Testis (tissue), 3 donors: ENCODE results near the gene XKR7. TPM values are rescaled to one million over a fixed set of nuclear protein-coding genes. Genes with fewer than 3 reads are reported as not detected.

Experiments used
- DNase-seq: peaks from one replicate; pipeline ENCODE4 v3.0.0-alpha.2; 2019
- H3K27ac ChIP-seq, 2 donors: fragments of 200-600 bp; sonication (generic); one replicate each; pipeline ENCODE4 v1.5.1; 2019
- H3K27me3 ChIP-seq: fragments of 200-600 bp; sonication (generic); one replicate; pipeline ENCODE4 v1.5.1; 2019
- H3K36me3 ChIP-seq: fragments of 200-600 bp; sonication (generic); one replicate; pipeline ENCODE4 v1.5.1; 2017; ENCODE audit warnings: low read depth; ENCODE audit errors: missing control alignments
- H3K4me1 ChIP-seq: fragments of 200-600 bp; sonication (generic); one replicate; pipeline ENCODE4 v1.5.1; 2019
- H3K4me3 ChIP-seq, 2 donors: fragments of 200-600 bp; sonication (generic); one replicate each; pipeline ENCODE4 v1.5.1; 2017 to 2019
- H3K9me3 ChIP-seq: fragments of 200-600 bp; sonication (generic); one replicate; pipeline ENCODE4 v1.5.1; 2017
- CTCF ChIP-seq, 3 experiments: fragments of 450-650 bp in 2 of 3; fragments of 200-600 bp in 1 of 3; sonication (generic) in 1 of 3; IDR thresholded peaks; one replicate each; pipeline ENCODE4 v1.5.1; 2016 to 2019; ENCODE audit warnings: antibody characterized with exemption in 3 of 3, mild to moderate bottlenecking in 2 of 3, moderate library complexity in 1 of 3
- POLR2A ChIP-seq: fragments of 450-650 bp; IDR thresholded peaks from one replicate; pipeline ENCODE4 v1.6.1; 2017; ENCODE audit warnings: antibody characterized with exemption, mild to moderate bottlenecking, moderate library complexity
- WGBS, 2 donors: methylation state at CpG; one replicate each; pipeline ENCODE4 v1.1.5; 2018; 5-methylcytosine and 5-hydroxymethylcytosine counted together
- intact Hi-C: fragments of 100-400 bp; cut with DNase I; formaldehyde crosslinking; loops from one replicate; pipeline ENCODE4 v1.15.1; 2023; ENCODE audit warnings: low total_unique reads
- polyA plus RNA-seq: library from polyadenylated mRNA; stranded (reverse); fragments of 350-450 nt; fragmentation: Illumina TruSeq; extraction: RNeasy Lipid Tissue Mini Kit (QIAGEN cat#74804); gene quantifications from one replicate; pipeline ENCODE4 v1.2.3, GENCODE V29; 2014; ENCODE audit warnings: low read depth, low replicate concordance; ENCODE audit not compliant: insufficient read depth
- total RNA-seq, 2 donors: library from RNA; depleted of rRNA; stranded (reverse); fragments of >200 nt; gene quantifications; one replicate each; pipeline ENCODE4 v1.2.3, GENCODE V29; 2016

The XKR7 gene
- total and polyA plus RNA-seq, 3 donors from 2014 or later, result 0.25 to 0.96 (median 0.39) TPM

GRCh38 chr20:31974951-31975487, 7.1 kb downstream of the XKR7 start:
- H3K27ac ChIP-seq, result no peak overlapping the region
- no peaks in the 10 kb centered on the region for H3K36me3 ChIP-seq
- no peak for DNase-seq
- intact Hi-C loops, result no loop called here
- no peak overlapping the region for H3K4me3 ChIP-seq
- no peaks in the 10 kb centered on the region for H3K9me3 ChIP-seq
- TF ChIP-seq CTCF (IDR thresholded peaks at IDR 0.05) (no peak), POLR2A (no peak)
- H3K4me1 ChIP-seq, result no peaks in the 10 kb centered on the region
- 48 to 49% methylated on average over 7 to 10 of the region's 10 CpGs for WGBS, 2 donors
- no peaks in the 10 kb centered on the region for H3K27me3 ChIP-seq

DNA sequence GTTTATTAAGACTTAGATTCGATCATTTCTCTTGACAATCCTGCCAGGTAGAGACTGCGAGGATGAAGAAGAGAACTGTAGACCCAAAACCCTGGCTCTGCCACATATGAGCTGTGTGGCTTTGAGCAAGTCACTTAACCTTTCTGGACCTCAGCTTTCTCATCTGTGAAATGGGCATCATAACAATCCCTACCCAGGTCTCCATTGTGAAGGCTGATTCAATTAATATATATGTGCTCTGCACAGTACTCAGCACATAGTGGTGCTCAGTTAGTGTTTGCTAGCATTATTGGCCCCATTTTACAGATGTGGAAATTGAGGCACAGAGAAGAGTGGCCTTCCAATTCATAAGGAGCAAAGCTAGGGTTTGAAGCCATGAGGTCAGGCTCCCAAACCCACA, 7.9 kb downstream of the XKR7 start:
- no peak overlapping the region for H3K27ac ChIP-seq
- no peak for DNase-seq
- H3K9me3 ChIP-seq, result no peaks in the 10 kb centered on the region
- H3K4me3 ChIP-seq, result no peak overlapping the region
- TF ChIP-seq POLR2A, result no peak
- no peak for TF ChIP-seq CTCF (IDR thresholded peaks at IDR 0.05)
- 79 to 88% methylated on average over 2 of the region's 2 CpGs for WGBS, 2 donors
- intact Hi-C loops, result no loop called here
- no peaks in the 10 kb centered on the region for H3K27me3 ChIP-seq
- H3K4me1 ChIP-seq, result no peaks in the 10 kb centered on the region
- H3K36me3 ChIP-seq, result no peaks in the 10 kb centered on the region

DNA sequence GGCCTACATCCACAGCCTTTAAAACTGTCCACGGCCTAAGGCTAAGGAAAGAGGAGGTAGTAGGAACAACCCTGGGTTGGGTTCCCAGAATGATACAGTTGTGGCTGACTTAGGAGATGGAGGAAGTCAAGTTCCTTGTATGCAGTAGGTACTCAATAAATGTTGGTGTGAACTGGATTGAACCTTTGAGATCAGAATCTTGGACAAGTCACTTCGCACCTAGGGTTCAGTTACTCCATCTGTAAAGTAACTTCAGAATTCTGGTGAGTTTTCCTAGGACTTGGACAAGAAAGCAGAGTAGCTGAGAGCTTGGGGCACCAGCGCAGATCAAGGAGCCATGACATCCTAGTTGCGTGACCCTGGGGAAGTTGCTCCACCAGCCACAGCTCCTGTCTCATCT, 9.1 kb downstream of the XKR7 start:
- Histone ChIP-seq H3K27ac (no peak overlapping the region), H3K4me1 (no peaks in the 10 kb centered on the region), H3K27me3 (no peaks in the 10 kb centered on the region), H3K36me3 (no peaks in the 10 kb centered on the region), H3K4me3 (no peak overlapping the region), H3K9me3 (no peaks in the 10 kb centered on the region)
- intact Hi-C loops, result no loop called here
- TF ChIP-seq CTCF (IDR thresholded peaks at IDR 0.05) (no peak), POLR2A (no peak)
- DNase-seq, result no peak
- WGBS, 2 donors, result 92 to 98% methylated on average over 4 of the region's 4 CpGs

DNA sequence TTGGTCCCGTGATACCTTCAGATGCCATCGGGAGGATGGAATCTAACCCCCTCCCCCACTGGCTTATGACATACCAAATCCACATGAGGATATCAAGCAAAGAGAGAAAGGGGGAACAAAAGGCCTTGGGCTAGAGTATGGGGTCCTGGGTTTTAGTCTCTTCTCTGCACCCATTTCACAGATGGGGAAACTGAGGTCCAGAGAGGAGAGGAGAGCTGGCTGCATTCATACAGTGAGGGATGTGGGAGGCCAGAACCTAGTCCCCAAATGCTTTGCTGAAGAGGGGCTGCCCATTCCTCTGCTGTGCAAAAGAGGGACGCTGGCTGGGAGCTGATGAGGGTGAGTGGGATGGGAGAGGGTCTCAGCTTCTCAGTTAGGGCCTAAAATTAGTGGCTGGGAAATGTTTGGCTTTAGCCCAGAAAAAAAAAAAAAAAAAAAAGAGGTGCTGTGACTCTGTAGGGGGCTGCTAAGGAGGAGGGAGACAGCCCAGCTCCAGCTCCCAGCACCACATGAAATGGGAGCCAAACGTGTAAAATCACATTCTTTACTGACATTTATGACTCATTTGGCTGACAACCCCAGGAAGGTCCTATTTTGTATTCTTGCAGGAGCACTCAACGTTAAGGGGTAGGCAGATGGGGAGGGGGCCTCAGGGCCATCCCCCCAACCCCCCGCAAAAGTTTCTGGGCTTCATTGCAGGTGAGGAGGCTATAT, 11.9 kb downstream of the XKR7 start:
- H3K27ac ChIP-seq, result no peak overlapping the region
- no peak for TF ChIP-seq POLR2A
- TF ChIP-seq CTCF (IDR thresholded peaks at IDR 0.05), result no peak
- DNase-seq, result no peak
- H3K4me3 ChIP-seq, result no peak overlapping the region
- no peaks in the 10 kb centered on the region for H3K4me1 ChIP-seq
- H3K27me3 ChIP-seq, result no peaks in the 10 kb centered on the region
- no peaks in the 10 kb centered on the region for H3K9me3 ChIP-seq
- H3K36me3 ChIP-seq, result no peaks in the 10 kb centered on the region
- 51 to 62% methylated on average over 6 of the region's 6 CpGs for WGBS, 2 donors
- intact Hi-C loops, result no loop called here

GRCh38 chr20:31981784-31982183, 13.8 kb downstream of the XKR7 start:
- Histone ChIP-seq H3K4me1 (no peaks in the 10 kb centered on the region), H3K4me3 (no peak overlapping the region), H3K27me3 (no peaks in the 10 kb centered on the region), H3K36me3 (no peaks in the 10 kb centered on the region), H3K9me3 (no peaks in the 10 kb centered on the region), H3K27ac (no peak overlapping the region)
- no peak for TF ChIP-seq POLR2A
- TF ChIP-seq CTCF (IDR thresholded peaks at IDR 0.05), result no peak
- intact Hi-C loops, result no loop called here
- whole genome bisulfite sequencing, 2 donors, result 78 to 87% methylated on average over 2 of the region's 2 CpGs
- DNase-seq, result no peak
